H1 (cell line): Measurements from ENCODE around the gene KIT. TPM values are rescaled to one million over a fixed set of nuclear protein-coding genes. Genes with fewer than 3 reads are reported as not detected.

ENCODE experiments used
- CTCF ChIA-PET: fragments of 300-600 bp; sonication (Branson Sonifier 250); formaldehyde crosslinking; loops from one replicate; lab custom pipeline; 2021; ENCODE audit not compliant: partially characterized antibody; lab: Charles Lee
- POLR2A ChIA-PET: fragments of 300-600 bp; sonication (Branson Sonifier 250); formaldehyde crosslinking; loops from one replicate; lab custom pipeline; 2021; ENCODE audit warnings: inconsistent platforms; ENCODE audit not compliant: partially characterized antibody; lab: Charles Lee
- DNase-seq, 2 experiments: peaks; one replicate each; pipeline versions ENCODE4 v3.0.0 to v3.0.0-alpha.2; 2010 to 2022; ENCODE audit warnings: low spot score in 2 of 2, low read depth in 1 of 2, mixed read lengths in 1 of 2
- FAIRE-seq: peaks from 2 replicates; lab custom pipeline; 2011; peaks lifted over from hg19 to GRCh38; lab: Jason Lieb, UNC
- H2AFZ ChIP-seq: 2 replicates; pipeline ENCODE4 v1.8.1; 2012; ENCODE audit warnings: low read length, inconsistent platforms
- H2AK5ac ChIP-seq: 2 replicates; pipeline ENCODE4 v1.6.1; 2013; ENCODE audit warnings: low read depth, low read length
- H2BK120ac ChIP-seq: replicated peaks from 2 replicates; pipeline ENCODE3; 2013; ENCODE audit warnings: low read depth, low read length, inconsistent platforms
- H2BK12ac ChIP-seq: 2 replicates; pipeline ENCODE4 v1.6.1; 2013; ENCODE audit warnings: low read depth, low read length
- H2BK15ac ChIP-seq: 2 replicates; pipeline ENCODE4 v1.6.1; 2013; ENCODE audit warnings: low read length
- H2BK20ac ChIP-seq: 2 replicates; pipeline ENCODE4 v1.6.1; 2013; ENCODE audit warnings: low read length
- H2BK5ac ChIP-seq: 2 replicates; pipeline ENCODE4 v1.6.1; 2013; ENCODE audit warnings: low read depth, low read length
- H3K14ac ChIP-seq: 2 replicates; pipeline ENCODE4 v1.6.1; 2013; ENCODE audit warnings: inconsistent platforms; ENCODE audit not compliant: insufficient read length
- H3K18ac ChIP-seq: 2 replicates; pipeline ENCODE4 v1.6.1; 2013; ENCODE audit warnings: low read length; ENCODE audit errors: extremely low read depth
- H3K23ac ChIP-seq: 2 replicates; pipeline ENCODE4 v1.6.1; 2013; ENCODE audit warnings: inconsistent platforms; ENCODE audit not compliant: insufficient read length
- H3K23me2 ChIP-seq: 2 replicates; pipeline ENCODE4 v1.6.1; 2013; ENCODE audit warnings: low read depth, low read length
- H3K27ac ChIP-seq: 2 replicates; pipeline ENCODE4 v1.6.1; 2011; ENCODE audit warnings: low read depth, low read length, inconsistent platforms
- H3K27me3 ChIP-seq, 4 experiments: replicated peaks in 1 of 4; 1 replicate in 1 of 4; 2 replicates in 3 of 4; pipeline versions ENCODE4 v1.6.1 to v1.8.1; 2011 to 2013; ENCODE audit warnings: low read length in 3 of 4, mild to moderate bottlenecking in 3 of 4, inconsistent platforms in 2 of 4, mixed read lengths in 2 of 4, moderate library complexity in 1 of 4; ENCODE audit not compliant: control insufficient read depth in 3 of 4, insufficient read depth in 3 of 4; ENCODE audit errors: extremely low read depth in 1 of 4
- H3K36me3 ChIP-seq, 4 experiments: 2 replicates each; pipeline versions ENCODE4 v1.6.1 to v1.8.1; 2011 to 2013; ENCODE audit warnings: mild to moderate bottlenecking in 4 of 4, low read length in 3 of 4, moderate library complexity in 2 of 4, control low read depth in 1 of 4, inconsistent platforms in 1 of 4; ENCODE audit not compliant: insufficient read depth in 4 of 4, control insufficient read depth in 2 of 4
- H3K4ac ChIP-seq: replicated peaks from 2 replicates; pipeline ENCODE3; 2013; ENCODE audit warnings: low read length, low read depth, mixed read lengths, inconsistent platforms; ENCODE audit not compliant: insufficient read length
- H3K4me1 ChIP-seq, 4 experiments: replicated peaks in 1 of 4; 1 replicate in 1 of 4; 2 replicates in 3 of 4; pipeline versions ENCODE4 v1.6.1 to v1.8.1; 2011 to 2013; ENCODE audit warnings: low read length in 3 of 4, inconsistent platforms in 2 of 4, mixed read lengths in 1 of 4; ENCODE audit not compliant: insufficient read depth in 4 of 4, control insufficient read depth in 3 of 4
- H3K4me2 ChIP-seq, 2 experiments: 2 replicates each; pipeline versions ENCODE4 v1.6.1 to v1.8.1; 2011 to 2013; ENCODE audit warnings: low read depth in 2 of 2, low read length in 2 of 2, control low read depth in 1 of 2, inconsistent platforms in 1 of 2, mild to moderate bottlenecking in 1 of 2; ENCODE audit not compliant: insufficient read depth in 1 of 2
- H3K4me3 ChIP-seq, 4 experiments: fragments of 200-600, 300-600 bp in 1 of 4; sonication (generic), shearing (Covaris generic), sonication (Bioruptor Twin) in 1 of 4; 2 replicates each; pipeline versions ENCODE4 v1.5.1 to v1.8.1; 2011 to 2016; ENCODE audit warnings: low read length in 4 of 4, low read depth in 3 of 4, control low read depth in 2 of 4, inconsistent platforms in 2 of 4, mild to moderate bottlenecking in 2 of 4, mixed read lengths in 1 of 4, moderate library complexity in 1 of 4; ENCODE audit not compliant: insufficient read depth in 2 of 4; ENCODE audit errors: extremely low read depth in 1 of 4
- H3K56ac ChIP-seq: replicated peaks from 2 replicates; pipeline ENCODE3; 2013; ENCODE audit warnings: low read depth, mild to moderate bottlenecking, mixed read lengths, low read length, inconsistent platforms; ENCODE audit not compliant: insufficient read length
- H3K79me1 ChIP-seq: 2 replicates; pipeline ENCODE4 v1.6.1; 2013; ENCODE audit warnings: low read depth, low read length, control low read depth
- H3K79me2 ChIP-seq, 2 experiments: 2 replicates each; pipeline versions ENCODE4 v1.6.1 to v1.8.1; 2012 to 2013; ENCODE audit warnings: low read length in 2 of 2, mild to moderate bottlenecking in 2 of 2, inconsistent platforms in 1 of 2; ENCODE audit not compliant: insufficient read depth in 2 of 2, control insufficient read depth in 1 of 2
- H3K9ac ChIP-seq, 4 experiments: replicated peaks in 1 of 4; 1 replicate in 1 of 4; 2 replicates in 3 of 4; pipeline versions ENCODE4 v1.6.1 to v1.8.1; 2011 to 2013; ENCODE audit warnings: low read depth in 3 of 4, low read length in 3 of 4, control low read depth in 2 of 4, mild to moderate bottlenecking in 2 of 4, moderate library complexity in 2 of 4, inconsistent platforms in 1 of 4; ENCODE audit errors: extremely low read depth in 1 of 4
- H3K9me3 ChIP-seq, 2 experiments: 2 replicates each; pipeline versions ENCODE4 v1.6.1 to v1.8.1; 2012 to 2013; ENCODE audit warnings: mild to moderate bottlenecking in 2 of 2, moderate library complexity in 2 of 2, control low read depth in 1 of 2, inconsistent platforms in 1 of 2, low read depth in 1 of 2, low read length in 1 of 2, mixed read lengths in 1 of 2; ENCODE audit not compliant: insufficient read depth in 2 of 2
- H4K20me1 ChIP-seq, 2 experiments: replicated peaks in 1 of 2; 2 replicates each; pipeline versions ENCODE3 to v1.8.1; 2011 to 2013; ENCODE audit warnings: inconsistent platforms in 2 of 2, low read length in 2 of 2, mild to moderate bottlenecking in 1 of 2; ENCODE audit not compliant: insufficient read depth in 2 of 2, control insufficient read depth in 1 of 2
- H4K5ac ChIP-seq: 2 replicates; pipeline ENCODE4 v1.6.1; 2013; ENCODE audit warnings: low read length, low read depth, mixed read lengths, inconsistent platforms; ENCODE audit not compliant: insufficient read length
- H4K8ac ChIP-seq: 2 replicates; pipeline ENCODE4 v1.8.0; 2013; ENCODE audit warnings: mild to moderate bottlenecking, moderate library complexity, low read length, inconsistent platforms; ENCODE audit not compliant: insufficient read depth; ENCODE audit errors: extremely low read depth
- H4K91ac ChIP-seq: replicated peaks from 2 replicates; pipeline ENCODE3; 2013; ENCODE audit warnings: low read length, mixed read lengths, inconsistent platforms; ENCODE audit not compliant: insufficient read length
- ASH2L ChIP-seq: fragments of 200-600, 300-600 bp; sonication (generic); IDR thresholded peaks from one replicate; pipeline ENCODE4 v1.7.1; 2017; ENCODE audit warnings: low read length
- CEBPB ChIP-seq: IDR thresholded peaks from 2 replicates; pipeline ENCODE4 v1.6.1; 2012; ENCODE audit warnings: low read depth, low read length
- CHD2 ChIP-seq: IDR thresholded peaks from 2 replicates; pipeline ENCODE4 v1.6.1; 2012; ENCODE audit warnings: low read length, improper control_type of control experiment
- EZH2 ChIP-seq: fragments of 200-600 bp; sonication (generic); IDR thresholded peaks from 2 replicates; pipeline ENCODE4 v1.7.1; 2012; ENCODE audit warnings: low read depth, mild to moderate bottlenecking, moderate library complexity, low read length, inconsistent platforms; ENCODE audit not compliant: severe bottlenecking
- GABPA ChIP-seq: IDR thresholded peaks from 2 replicates; pipeline ENCODE4 v1.6.1; 2011; ENCODE audit warnings: mild to moderate bottlenecking, low read length, moderate library complexity, borderline replicate concordance; ENCODE audit not compliant: insufficient read depth
- NRF1 ChIP-seq: IDR thresholded peaks from 2 replicates; pipeline ENCODE4 v1.6.1; 2011; ENCODE audit warnings: mild to moderate bottlenecking, low read depth, low read length, improper control_type of control experiment
- POLR2A ChIP-seq, 2 experiments: IDR thresholded peaks; 1 replicate in 1 of 2; 2 replicates in 1 of 2; pipeline ENCODE4 v1.6.1; 2011; ENCODE audit warnings: low read depth in 2 of 2, low read length in 2 of 2, mild to moderate bottlenecking in 2 of 2; ENCODE audit errors: control extremely low read depth in 1 of 2
- POLR2AphosphoS5 ChIP-seq: IDR thresholded peaks from 2 replicates; pipeline ENCODE4 v1.6.1; 2011; ENCODE audit warnings: low read depth, low read length
- RNF2 ChIP-seq: fragments of 200-900, 300-1000 bp; sonication (generic); IDR thresholded peaks from 2 replicates; pipeline ENCODE4 v1.7.1; 2016; ENCODE audit warnings: borderline replicate concordance, low read depth, mild to moderate bottlenecking, antibody characterized with exemption, low read length; ENCODE audit not compliant: poor library complexity, severe bottlenecking; ENCODE audit errors: missing control alignments
- SAP30 ChIP-seq: fragments of 300-600 bp; sonication (generic); IDR thresholded peaks from 2 replicates; pipeline ENCODE4 v1.7.1; 2012; ENCODE audit warnings: low read length, moderate library complexity, mild to moderate bottlenecking, inconsistent platforms; ENCODE audit not compliant: insufficient read depth, insufficient replicate concordance
- SUZ12 ChIP-seq: fragments of 200-600 bp; sonication (generic); IDR thresholded peaks from 2 replicates; pipeline ENCODE4 v1.6.1; 2012; ENCODE audit warnings: mild to moderate bottlenecking, inconsistent platforms, low read length, moderate library complexity, mixed read lengths
- TEAD4 ChIP-seq: IDR thresholded peaks from 2 replicates; pipeline ENCODE4 v1.6.1; 2012; ENCODE audit warnings: low read depth, low read length, inconsistent platforms, mixed read lengths
- YY1 ChIP-seq: IDR thresholded peaks from 2 replicates; pipeline ENCODE4 v1.6.1; 2011; ENCODE audit warnings: low read depth, mild to moderate bottlenecking, low read length
- WGBS, 2 experiments: shearing (Covaris generic) in 1 of 2; methylation state at CpG; one replicate each; pipeline versions ENCODE4 v1.1.6 to v1.1.7; 2013 to 2015; ENCODE audit warnings: low lambda C conversion rate in 2 of 2, mixed read lengths in 2 of 2, inconsistent platforms in 1 of 2, low coverage in 1 of 2, missing lambda C conversion rate in 1 of 2; ENCODE audit not compliant: insufficient replicate concordance in 2 of 2, insufficient coverage in 1 of 2, insufficient read length in 1 of 2; ENCODE audit errors: extremely low coverage in 1 of 2, missing lambda C conversion rate in 1 of 2; 5-methylcytosine and 5-hydroxymethylcytosine counted together
- polyA plus RNA-seq, 7 experiments: library from polyadenylated mRNA; depleted of rRNA in 3 of 7; stranded (reverse) in 5 of 7; unstranded in 2 of 7; fragments of >200 nt in 5 of 7; fragments of 200-250 nt in 2 of 7; gene quantifications; 1 replicate in 5 of 7; 2 replicates in 1 of 7; 4 replicates in 1 of 7; pipeline versions ENCODE4 v1.2.1 to v1.2.3, GENCODE V29; 2011 to 2013; ENCODE audit warnings: missing spikeins in 2 of 7, mixed read lengths in 2 of 7
- total RNA-seq: library from RNA; stranded (reverse); fragmentation: NEBNext Ultra II Directional; extraction: Animal tissue kit (Norgen Biotek cat#: 25700); gene quantifications from 2 replicates; pipeline ENCODE4 v1.2.1, GENCODE V29; 2021

Gene KIT
- total and polyA plus RNA-seq, 2 of the 8 experiments (the other 6 are each of a cell fraction or from before 2014, with no cell fraction given) = 14.4 to 24.8 TPM

GRCh38 chr4:54626113-54626512 is 31.6 kb upstream of the KIT start:
- CTCF ChIA-PET = no interaction called here
- Histone ChIP-seq H3K27me3 (no peaks in the 10 kb centered on the region), H3K79me2 (no peaks in the 10 kb centered on the region), H2BK120ac (no peak overlapping the region), H3K36me3 (no peaks in the 10 kb centered on the region), H3K56ac (no peak overlapping the region), H3K23me2 (no peaks in the 10 kb centered on the region), H3K4me2 (no peak overlapping the region), H4K20me1 (no peaks in the 10 kb centered on the region), H3K14ac (no peak overlapping the region), H4K91ac (no peak overlapping the region), H3K9me3 (no peaks in the 10 kb centered on the region), H3K4ac (no peak overlapping the region), H3K4me1 (peaks cover 0 to 6% (median 1%) of the 10 kb centered on the region in 4 experiments; a peak in 2 of 7 replicates), H3K18ac (no peak overlapping the region; the same call in 1 of the 2 replicates), H4K8ac (no peak overlapping the region), H3K23ac (no peak overlapping the region), H4K5ac (no peak overlapping the region), H3K27ac (no peak overlapping the region), H2BK20ac (no peak overlapping the region), H2BK12ac (no peak overlapping the region), H2AK5ac (no peak overlapping the region), H2BK5ac (no peak overlapping the region), H2BK15ac (no peak overlapping the region), H3K9ac (no peak overlapping the region), H3K79me1 (no peaks in the 10 kb centered on the region), H2AFZ (0 out of 2 replicates have a peak overlapping the region, but pooled peaks have one; percentile 58), H3K4me3 (no peak overlapping the region)
- WGBS, 2 experiments = 85% methylated on average over 7 of the region's 7 CpGs; no CpG with 5 or more reads in 1 of the 2 experiments
- FAIRE-seq (no peak), DNase-seq (no peak)
- POLR2A ChIA-PET = interaction anchor here (1.0 kb wide), 1 partner anchor 10 kb away, joined by 3 read pairs; no protein-coding TSS in a partner anchor
- TF ChIP-seq RNF2 (no peak), POLR2A (IDR thresholded peaks at IDR 0.05; ENCODE audit: control extremely low read depth in 1 of 2, low read depth in 2 of 2, low read length in 2 of 2) (no peak), SAP30 (no peak), YY1 (no peak), GABPA (no peak), TEAD4 (no peak), POLR2AphosphoS5 (no peak), ASH2L (no peak), CEBPB (no peak), SUZ12 (no peak), CHD2 (no peak), EZH2 (no peak), NRF1 (no peak)
